Measurements from ENCODE around the gene CD28.
A peak's percentile ranks its signal among the peaks of the same experiment; 100 is the strongest.
"Not testable (repeated sequence)": the region's sequence is repeated elsewhere in the genome, so short reads cannot be mapped to it uniquely, and the experiment has no call there.

CD28 gene

GRCh38 chr2:203780231-203780630, 73.8 kb downstream of the CD28 start:
- DNase-seq (ENCODE audit: low read depth): no peak
- H3K4me3 ChIP-seq (ENCODE audit: low read length): no peak overlapping the region
- no peak for TF ChIP-seq CTCF (IDR thresholded peaks at IDR 0.05; ENCODE audit: insufficient read depth, low read depth, low read length, missing control alignments)

- no peak for TF ChIP-seq CTCF (IDR thresholded peaks at IDR 0.05; ENCODE audit: insufficient read depth, low read depth, low read length, missing control alignments)
- H3K4me3 ChIP-seq (ENCODE audit: low read length): no peak overlapping the region
- no peak for DNase-seq (ENCODE audit: low read depth)
Observed at GRCh38 chr2:203781151-203781550, 74.7 kb downstream of the CD28 start.

- TF ChIP-seq CTCF (IDR thresholded peaks at IDR 0.05; ENCODE audit: insufficient read depth, low read depth, low read length, missing control alignments): peak; percentile 93
- H3K4me3 ChIP-seq (ENCODE audit: low read length): no peak overlapping the region
- peak; percentile 93 for DNase-seq (ENCODE audit: low read depth)
Observed at GRCh38 chr2:203782262-203782976, 76.0 kb downstream of the CD28 start.

- no peak for DNase-seq (ENCODE audit: low read depth)
- no peak overlapping the region for H3K4me3 ChIP-seq (ENCODE audit: low read length)
- TF ChIP-seq CTCF (IDR thresholded peaks at IDR 0.05; ENCODE audit: insufficient read depth, low read depth, low read length, missing control alignments): no peak
Observed at GRCh38 chr2:203783496-203784203, 77.2 kb downstream of the CD28 start.

- not testable (repeated sequence) for H3K4me3 ChIP-seq (ENCODE audit: low read length); DNase-seq (ENCODE audit: low read depth)
Observed at GRCh38 chr2:203784710-203785270, 78.4 kb downstream of the CD28 start.

GRCh38 chr2:203785391-203786110, 79.1 kb downstream of the CD28 start:
- not testable (repeated sequence) for DNase-seq (ENCODE audit: low read depth)

GRCh38 chr2:203786549-203787351, 80.3 kb downstream of the CD28 start:
- no peak overlapping the region for H3K4me3 ChIP-seq (ENCODE audit: low read length)
- DNase-seq (ENCODE audit: low read depth): no peak
- TF ChIP-seq CTCF (IDR thresholded peaks at IDR 0.05; ENCODE audit: insufficient read depth, low read depth, low read length, missing control alignments): no peak

More at GRCh38 chr2:203785391-203786110, 79.1 kb downstream of the CD28 start:
- H3K4me3 ChIP-seq (ENCODE audit: low read length): not testable (repeated sequence)
